Measurements from ENCODE around the gene PTPRN2. TPM values are rescaled to one million over a fixed set of nuclear protein-coding genes. Genes with fewer than 3 reads are reported as not detected.

Gene PTPRN2
- total RNA-seq, 4 donors from 2014 or later: 6.6 to 10.7 (median 8.2) TPM

- Histone ChIP-seq H3K36me3 (peaks cover 0 to 6% (median 0%) of the 10 kb centered on the region in 3 donors), H3K27me3 (no peaks in the 10 kb centered on the region)
Measured at GRCh38 chr7:157555944-157556641, 1031.5 kb downstream of the PTPRN2 start.

DNA sequence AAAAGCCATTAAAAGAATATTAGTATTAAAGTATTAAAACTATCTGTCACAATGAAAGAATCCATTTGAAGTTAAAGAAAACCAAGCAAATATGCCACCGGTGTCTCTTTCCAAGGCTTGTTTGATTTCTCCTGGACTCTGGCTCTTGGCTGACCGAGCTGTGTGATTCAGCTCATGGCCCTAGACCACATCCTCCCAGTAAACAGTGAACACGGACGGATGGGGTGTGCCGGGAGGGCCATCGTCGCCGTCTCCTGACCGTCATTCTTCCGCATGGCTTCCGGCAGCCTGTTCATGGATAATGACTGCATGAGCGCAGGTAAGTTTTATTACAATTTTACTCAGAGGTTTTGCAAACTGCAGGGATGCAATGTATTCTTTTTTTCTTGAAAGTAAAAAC lies 1032.3 kb downstream of the PTPRN2 start:
- WGBS, 2 donors: 86% methylated on average over 12 of the region's 12 CpGs
- no peaks in the 10 kb centered on the region for H3K4me1 ChIP-seq
- H3K27ac ChIP-seq: no peak overlapping the region
- H3K9me3 ChIP-seq: no peaks in the 10 kb centered on the region
- TF ChIP-seq, protein P1, sequence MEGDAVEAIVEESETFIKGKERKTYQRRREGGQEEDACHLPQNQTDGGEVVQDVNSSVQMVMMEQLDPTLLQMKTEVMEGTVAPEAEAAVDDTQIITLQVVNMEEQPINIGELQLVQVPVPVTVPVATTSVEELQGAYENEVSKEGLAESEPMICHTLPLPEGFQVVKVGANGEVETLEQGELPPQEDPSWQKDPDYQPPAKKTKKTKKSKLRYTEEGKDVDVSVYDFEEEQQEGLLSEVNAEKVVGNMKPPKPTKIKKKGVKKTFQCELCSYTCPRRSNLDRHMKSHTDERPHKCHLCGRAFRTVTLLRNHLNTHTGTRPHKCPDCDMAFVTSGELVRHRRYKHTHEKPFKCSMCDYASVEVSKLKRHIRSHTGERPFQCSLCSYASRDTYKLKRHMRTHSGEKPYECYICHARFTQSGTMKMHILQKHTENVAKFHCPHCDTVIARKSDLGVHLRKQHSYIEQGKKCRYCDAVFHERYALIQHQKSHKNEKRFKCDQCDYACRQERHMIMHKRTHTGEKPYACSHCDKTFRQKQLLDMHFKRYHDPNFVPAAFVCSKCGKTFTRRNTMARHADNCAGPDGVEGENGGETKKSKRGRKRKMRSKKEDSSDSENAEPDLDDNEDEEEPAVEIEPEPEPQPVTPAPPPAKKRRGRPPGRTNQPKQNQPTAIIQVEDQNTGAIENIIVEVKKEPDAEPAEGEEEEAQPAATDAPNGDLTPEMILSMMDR (IDR thresholded peaks at IDR 0.05): no peak
- TF ChIP-seq POLR2A (IDR thresholded peaks at IDR 0.05) (no peak), EP300 (IDR thresholded peaks at IDR 0.05) (no peak)
- H3K4me3 ChIP-seq: no peak overlapping the region
- peaks cover 0 to 6% (median 0%) of the 10 kb centered on the region in 3 donors for H3K36me3 ChIP-seq
- no peak for DNase-seq (ENCODE audit: low spot score in 2 of 2)
- H3K27me3 ChIP-seq: no peaks in the 10 kb centered on the region

More at GRCh38 chr7:157555944-157556641, 1031.5 kb downstream of the PTPRN2 start:
- no peak for DNase-seq (ENCODE audit: low spot score in 2 of 2)
- H3K4me3 ChIP-seq: no peak overlapping the region
- H3K9me3 ChIP-seq: no peaks in the 10 kb centered on the region
- H3K4me1 ChIP-seq: no peaks in the 10 kb centered on the region
- WGBS, 2 donors: 90 to 98% methylated on average over 9 to 10 of the region's 10 CpGs
- no peak overlapping the region for H3K27ac ChIP-seq
- TF ChIP-seq, protein P1 (IDR thresholded peaks at IDR 0.05): no peak
- TF ChIP-seq POLR2A (IDR thresholded peaks at IDR 0.05): no peak
- no peak for TF ChIP-seq EP300 (IDR thresholded peaks at IDR 0.05)

DNA sequence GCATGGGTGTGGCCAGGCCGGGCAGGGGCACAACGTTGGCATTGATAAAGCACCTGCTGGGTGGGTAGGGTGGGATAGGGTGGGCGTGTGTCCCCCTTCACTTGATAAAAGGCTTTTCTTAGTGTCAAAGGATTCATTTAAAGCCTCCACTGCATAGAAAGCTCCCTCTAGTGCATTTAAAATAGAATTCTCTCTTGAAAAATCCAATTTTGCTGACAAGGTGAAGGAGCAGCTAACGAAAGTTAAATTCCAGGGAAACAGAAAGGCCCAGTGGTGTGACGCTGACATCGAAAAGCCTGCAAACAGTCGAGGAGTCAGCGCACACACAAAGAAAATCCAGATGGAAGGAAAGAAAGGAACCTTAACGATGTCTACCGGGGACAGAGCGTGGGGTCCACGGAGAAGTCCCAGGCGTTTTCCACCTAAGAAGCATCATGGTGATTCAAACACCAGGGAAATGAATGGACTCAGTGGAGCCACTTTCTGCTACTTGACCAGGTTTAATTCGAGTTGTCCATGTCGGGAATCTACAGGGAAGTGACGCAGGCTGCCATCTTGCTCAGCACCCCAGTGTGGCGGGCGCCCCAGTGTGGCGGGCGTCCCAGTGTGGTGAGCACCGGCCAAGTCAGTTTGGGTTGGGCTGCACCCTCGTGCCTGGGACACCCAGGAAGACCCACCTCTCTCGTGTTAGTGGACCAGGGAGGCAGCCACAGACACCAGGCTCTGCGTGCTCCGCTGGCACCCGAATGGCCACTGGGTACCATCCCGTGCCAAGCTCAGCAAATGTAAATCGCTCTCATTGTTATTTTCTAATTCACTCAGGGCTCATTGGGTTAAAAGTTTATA lies 1033.0 kb downstream of the PTPRN2 start:
- Histone ChIP-seq H3K4me3 (no peak overlapping the region), H3K4me1 (no peaks in the 10 kb centered on the region), H3K36me3 (peaks cover 0 to 10% (median 0%) of the 10 kb centered on the region in 3 donors), H3K9me3 (no peaks in the 10 kb centered on the region), H3K27ac (no peak overlapping the region), H3K27me3 (no peaks in the 10 kb centered on the region)
- no peak for TF ChIP-seq POLR2A (IDR thresholded peaks at IDR 0.05)
- TF ChIP-seq EP300 (IDR thresholded peaks at IDR 0.05): no peak
- TF ChIP-seq, protein P1 (IDR thresholded peaks at IDR 0.05): no peak
- WGBS, 2 donors: 81 to 92% methylated on average over 24 to 28 of the region's 28 CpGs
- DNase-seq (ENCODE audit: low spot score in 2 of 2): no peak

DNA sequence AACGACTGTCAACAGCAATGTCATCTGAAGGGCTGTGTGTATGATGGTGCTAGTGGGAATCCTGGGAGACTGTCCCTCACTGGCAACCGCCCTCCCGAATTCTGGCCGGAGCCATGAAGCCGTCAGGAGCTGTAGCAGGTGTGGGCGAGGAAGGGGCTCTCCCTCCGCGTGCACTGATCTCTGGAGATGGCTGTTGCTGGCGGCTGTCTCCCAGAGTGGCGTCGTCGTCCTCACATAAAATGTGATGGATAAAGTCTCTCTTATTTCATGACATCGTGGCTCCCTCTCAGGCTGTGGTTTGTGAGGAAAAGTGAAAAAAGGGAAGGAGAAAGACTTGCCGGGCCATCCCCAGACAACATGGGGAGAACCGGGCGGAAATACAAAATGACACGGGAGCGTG lies 1034.4 kb downstream of the PTPRN2 start:
- H3K4me1 ChIP-seq: no peaks in the 10 kb centered on the region
- no peaks in the 10 kb centered on the region for H3K27me3 ChIP-seq
- H3K36me3 ChIP-seq: peaks cover 0 to 17% (median 0%) of the 10 kb centered on the region in 3 donors
- TF ChIP-seq EP300 (IDR thresholded peaks at IDR 0.05): no peak
- TF ChIP-seq POLR2A (IDR thresholded peaks at IDR 0.05): no peak
- TF ChIP-seq, protein P1 (IDR thresholded peaks at IDR 0.05): no peak
- DNase-seq (ENCODE audit: low spot score in 2 of 2): no peak
- no peak overlapping the region for H3K27ac ChIP-seq
- H3K9me3 ChIP-seq: no peaks in the 10 kb centered on the region
- no peak overlapping the region for H3K4me3 ChIP-seq
- 86 to 90% methylated on average over 18 of the region's 18 CpGs for WGBS, 2 donors
